ENCODE data around the gene RCE1. TPM values are rescaled to one million over a fixed set of nuclear protein-coding genes. Genes with fewer than 3 reads are reported as not detected.

RCE1 gene
- total and polyA plus RNA-seq, 2 donors (not counting 3 experiments of a cell fraction or from before 2014, with no cell fraction given): 26.9 to 47.4 TPM

DNA sequence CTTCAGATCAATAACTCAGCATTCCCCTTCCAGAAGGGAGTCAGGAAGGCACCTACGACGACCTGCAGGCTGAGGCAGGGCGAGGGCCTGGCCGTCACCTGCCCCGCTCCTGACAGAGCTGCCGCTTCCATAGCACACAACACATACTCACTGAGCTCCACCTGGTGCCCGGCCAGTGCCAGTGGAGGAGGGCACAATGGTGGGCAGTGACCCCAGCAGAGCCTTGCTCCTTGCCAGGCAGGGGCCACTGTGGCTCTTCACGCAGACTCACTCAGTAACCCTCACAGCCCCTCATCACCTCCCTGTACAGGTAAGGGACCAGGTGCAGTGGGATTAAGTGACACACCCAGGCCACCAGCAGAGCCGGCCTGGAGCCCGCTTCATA, 38.2 kb downstream of the RCE1 start:
- H3K9me3 ChIP-seq (replicated peaks; ENCODE audit: control insufficient read depth, insufficient read depth, low read length): no peaks in the 10 kb centered on the region
- DNase-seq (ENCODE audit: low read depth, low spot score) (no peak), FAIRE-seq (no peak)
- H3K79me2 ChIP-seq (ENCODE audit: control insufficient read depth, insufficient read depth, low read length): no peaks in the 10 kb centered on the region
- intact Hi-C loops (cut with micrococcal nuclease): no loop called here
- BruUV-seq (replicated peaks): no TSS peak
- peaks cover 5% of the 10 kb centered on the region for H3K4me1 ChIP-seq (ENCODE audit: control insufficient read depth, extremely low read depth, insufficient read depth, low read length)
- no peaks in the 10 kb centered on the region for H3K27me3 ChIP-seq (ENCODE audit: control insufficient read depth in 2 of 2, insufficient read depth in 2 of 2, low read length in 2 of 2)
- H3K4me2 ChIP-seq (ENCODE audit: insufficient read depth, low read length): no peak overlapping the region
- ChIA-PET CTCF (interaction anchor here (0.7 to 7.7 kb wide), 9 partner anchors 12 to 95 kb away, joined by 3 to 49 read pairs (median 5); partner anchors contain the start of genes C11orf86 and RCE1), POLR2A (no interaction called here)
- no peaks in the 10 kb centered on the region for H4K20me1 ChIP-seq (replicated peaks; ENCODE audit: control insufficient read depth, extremely low read depth, insufficient read depth, low read length)
- TF ChIP-seq MYC (IDR thresholded peaks at IDR 0.05; ENCODE audit: low read depth, low read length): no peak
- H2AFZ ChIP-seq (ENCODE audit: low read depth, low read length): no peak overlapping the region
- no peaks in the 10 kb centered on the region for H3K9me1 ChIP-seq (replicated peaks; ENCODE audit: control insufficient read depth, extremely low read depth, insufficient read depth, low read length)
- no peaks in the 10 kb centered on the region for H3K36me3 ChIP-seq (ENCODE audit: control insufficient read depth in 2 of 2, extremely low read depth in 1 of 2, insufficient read depth in 2 of 2, low read length in 2 of 2)
- dilution Hi-C loops (cut with MboI; ENCODE audit: extremely low pct_ligation_motif_present, low sequenced_read_pairs): no loop called here
- H3K9ac ChIP-seq (replicated peaks; ENCODE audit: extremely low read depth, insufficient read depth, low read length): no peak overlapping the region
- H3K4me3 ChIP-seq (replicated peaks in 1 of 3; ENCODE audit: insufficient read depth in 1 of 3, low read depth in 1 of 3, low read length in 3 of 3): no peak overlapping the region
- no peak overlapping the region for H3K27ac ChIP-seq (ENCODE audit: insufficient read depth, low read depth, low read length)

DNA sequence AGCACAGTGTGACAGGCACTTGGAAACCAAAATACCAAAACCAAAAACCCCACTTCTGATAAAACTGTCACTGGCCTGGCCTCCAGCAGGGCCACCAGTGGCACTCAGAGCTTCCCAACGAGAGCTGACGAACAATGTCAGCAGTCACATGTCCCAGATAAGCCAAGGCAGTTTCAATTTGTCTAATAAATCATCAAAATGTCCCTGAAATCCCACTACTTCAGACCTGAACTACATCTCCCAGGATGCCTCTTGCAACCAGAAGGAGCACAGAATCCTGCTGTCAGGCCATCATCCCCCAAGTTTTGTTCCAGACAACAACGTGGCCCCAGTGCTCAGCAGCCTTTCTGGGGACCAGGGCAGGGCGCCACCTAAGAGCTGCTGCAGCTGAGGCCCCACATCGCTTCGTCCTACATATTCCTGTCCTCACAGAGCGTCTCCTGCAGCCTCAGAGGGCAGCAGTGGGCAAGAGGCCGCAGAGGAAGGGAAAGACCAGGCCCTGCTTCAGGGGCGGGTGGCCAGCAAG, 38.7 kb downstream of the RCE1 start:
- no peaks in the 10 kb centered on the region for H4K20me1 ChIP-seq (replicated peaks; ENCODE audit: control insufficient read depth, extremely low read depth, insufficient read depth, low read length)
- peaks cover 5% of the 10 kb centered on the region for H3K4me1 ChIP-seq (ENCODE audit: control insufficient read depth, extremely low read depth, insufficient read depth, low read length)
- dilution Hi-C loops (cut with MboI; ENCODE audit: extremely low pct_ligation_motif_present, low sequenced_read_pairs): no loop called here
- POLR2A ChIA-PET: no interaction called here
- intact Hi-C loops (cut with micrococcal nuclease): loop anchor here (2.0 kb wide), 2 partner anchors 93 to 303 kb away; partner anchors contain the start of gene C11orf86
- H3K27ac ChIP-seq (ENCODE audit: insufficient read depth, low read depth, low read length): no peak overlapping the region
- H3K9me1 ChIP-seq (replicated peaks; ENCODE audit: control insufficient read depth, extremely low read depth, insufficient read depth, low read length): no peaks in the 10 kb centered on the region
- FAIRE-seq (no peak), DNase-seq (ENCODE audit: low read depth, low spot score) (no peak)
- CTCF ChIA-PET: interaction anchor here (0.7 to 7.7 kb wide), 10 partner anchors 11 to 140 kb away, joined by 3 to 49 read pairs (median 6); partner anchors contain the start of gene C11orf86
- BruUV-seq (replicated peaks): no TSS peak
- no peak overlapping the region for H3K4me2 ChIP-seq (ENCODE audit: insufficient read depth, low read length)
- H3K79me2 ChIP-seq (ENCODE audit: control insufficient read depth, insufficient read depth, low read length): no peaks in the 10 kb centered on the region
- TF ChIP-seq CTCF (IDR thresholded peaks at IDR 0.05; ENCODE audit: extremely low read depth in 1 of 2, insufficient read depth in 1 of 2, low read depth in 1 of 2, low read length in 2 of 2): no peak
- TF ChIP-seq EZH2 (IDR thresholded peaks at IDR 0.05; ENCODE audit: borderline replicate concordance, low read depth, low read length, severe bottlenecking): no peak
- TF ChIP-seq POLR2A (IDR thresholded peaks at IDR 0.05; ENCODE audit: low read depth, low read length): no peak
- no peak for TF ChIP-seq GATA2 (IDR thresholded peaks at IDR 0.05; ENCODE audit: insufficient read depth, insufficient read length, low read depth, low read length)
- TF ChIP-seq JUN (IDR thresholded peaks at IDR 0.05; ENCODE audit: borderline replicate concordance, insufficient read depth, insufficient read length, low read depth): no peak
- TF ChIP-seq, protein P1, sequence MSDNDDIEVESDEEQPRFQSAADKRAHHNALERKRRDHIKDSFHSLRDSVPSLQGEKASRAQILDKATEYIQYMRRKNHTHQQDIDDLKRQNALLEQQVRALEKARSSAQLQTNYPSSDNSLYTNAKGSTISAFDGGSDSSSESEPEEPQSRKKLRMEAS (IDR thresholded peaks at IDR 0.05; ENCODE audit: insufficient read depth, insufficient read length): no peak
- TF ChIP-seq MYC (IDR thresholded peaks at IDR 0.05; ENCODE audit: low read depth, low read length): no peak
- no peak for TF ChIP-seq FOS (IDR thresholded peaks at IDR 0.05; ENCODE audit: borderline replicate concordance, insufficient read depth, low read length)
- TF ChIP-seq POLR2AphosphoS5 (IDR thresholded peaks at IDR 0.05; ENCODE audit: insufficient read depth, low read depth, low read length): no peak
- no peak overlapping the region for H2AFZ ChIP-seq (ENCODE audit: low read depth, low read length)
- no peaks in the 10 kb centered on the region for H3K36me3 ChIP-seq (ENCODE audit: control insufficient read depth in 2 of 2, extremely low read depth in 1 of 2, insufficient read depth in 2 of 2, low read length in 2 of 2)
- H3K4me3 ChIP-seq (replicated peaks in 1 of 3; ENCODE audit: insufficient read depth in 1 of 3, low read depth in 1 of 3, low read length in 3 of 3): no peak overlapping the region
- no peaks in the 10 kb centered on the region for H3K27me3 ChIP-seq (ENCODE audit: control insufficient read depth in 2 of 2, insufficient read depth in 2 of 2, low read length in 2 of 2)
- H3K9ac ChIP-seq (replicated peaks; ENCODE audit: extremely low read depth, insufficient read depth, low read length): no peak overlapping the region
- H3K9me3 ChIP-seq (replicated peaks; ENCODE audit: control insufficient read depth, insufficient read depth, low read length): no peaks in the 10 kb centered on the region

Measured in endothelial cell of umbilical vein (primary cell).